ENCODE data around the gene TEKT1. TPM values are rescaled to one million over a fixed set of nuclear protein-coding genes. Genes with fewer than 3 reads are reported as not detected.

TEKT1 gene
- total RNA-seq, 1 experiment from 2014 or later: not detected

- intact Hi-C loops (cut with micrococcal nuclease; ENCODE audit: unreplicated experiment): no loop called here
- peaks cover 20% of the 10 kb centered on the region for H3K4me1 Mint-ChIP-seq (ENCODE audit: low read depth, unreplicated experiment)
- TF ChIP-seq CTCF (IDR thresholded peaks at IDR 0.05; ENCODE audit: unreplicated experiment): no peak
- H3K27me3 Mint-ChIP-seq (ENCODE audit: unreplicated experiment): no peaks in the 10 kb centered on the region
- BruUV-seq (replicated peaks): no TSS peak
- no peak overlapping the region for H3K4me3 Mint-ChIP-seq (ENCODE audit: low read depth, unreplicated experiment)
- no peaks in the 10 kb centered on the region for H3K9me3 Mint-ChIP-seq (ENCODE audit: low read depth, unreplicated experiment)
- no peak overlapping the region for H3K27ac Mint-ChIP-seq (ENCODE audit: unreplicated experiment)
- H3K36me3 Mint-ChIP-seq (ENCODE audit: insufficient read depth, unreplicated experiment): no peaks in the 10 kb centered on the region
- CTCF ChIA-PET: no interaction called here
- DNase-seq: no peak
Observed at GRCh38 chr17:6870841-6871240, 39.3 kb upstream of the TEKT1 start.

- intact Hi-C loops (cut with micrococcal nuclease; ENCODE audit: unreplicated experiment): no loop called here
- no peaks in the 10 kb centered on the region for H3K36me3 Mint-ChIP-seq (ENCODE audit: insufficient read depth, unreplicated experiment)
- DNase-seq: peak; percentile 15
- H3K27me3 Mint-ChIP-seq (ENCODE audit: unreplicated experiment): peaks cover 21% of the 10 kb centered on the region
- peaks cover 20% of the 10 kb centered on the region for H3K4me1 Mint-ChIP-seq (ENCODE audit: low read depth, unreplicated experiment)
- CTCF ChIA-PET: interaction anchor here (1.1 kb wide), 2 partner anchors 12 to 24 kb away, joined by 3 read pairs; no protein-coding TSS in a partner anchor
- TF ChIP-seq CTCF (IDR thresholded peaks at IDR 0.05; ENCODE audit: unreplicated experiment): no peak
- peak overlapping the region; percentile 73 for H3K27ac Mint-ChIP-seq (ENCODE audit: unreplicated experiment)
- H3K4me3 Mint-ChIP-seq (ENCODE audit: low read depth, unreplicated experiment): no peak overlapping the region
- no peaks in the 10 kb centered on the region for H3K9me3 Mint-ChIP-seq (ENCODE audit: low read depth, unreplicated experiment)
- BruUV-seq (replicated peaks): no TSS peak
Observed at GRCh38 chr17:6868582-6868981, 37.1 kb upstream of the TEKT1 start.

GRCh38 chr17:6867849-6868248 lies 36.3 kb upstream of the TEKT1 start:
- Mint-ChIP-seq H3K4me1 (ENCODE audit: low read depth, unreplicated experiment) (peaks cover 20% of the 10 kb centered on the region), H3K4me3 (ENCODE audit: low read depth, unreplicated experiment) (no peak overlapping the region), H3K36me3 (ENCODE audit: insufficient read depth, unreplicated experiment) (no peaks in the 10 kb centered on the region), H3K9me3 (ENCODE audit: low read depth, unreplicated experiment) (no peaks in the 10 kb centered on the region), H3K27ac (ENCODE audit: unreplicated experiment) (no peak overlapping the region), H3K27me3 (ENCODE audit: unreplicated experiment) (peaks cover 28% of the 10 kb centered on the region)
- no peak for TF ChIP-seq CTCF (IDR thresholded peaks at IDR 0.05; ENCODE audit: unreplicated experiment)
- no TSS peak for BruUV-seq (replicated peaks)
- CTCF ChIA-PET: interaction anchor here (1.1 kb wide), 1 partner anchor 12 kb away, joined by 3 read pairs; no protein-coding TSS in a partner anchor
- intact Hi-C loops (cut with micrococcal nuclease; ENCODE audit: unreplicated experiment): no loop called here
- DNase-seq: no peak

- Mint-ChIP-seq H3K9me3 (ENCODE audit: low read depth, unreplicated experiment) (no peaks in the 10 kb centered on the region), H3K4me1 (ENCODE audit: low read depth, unreplicated experiment) (no peaks in the 10 kb centered on the region), H3K36me3 (ENCODE audit: insufficient read depth, unreplicated experiment) (no peaks in the 10 kb centered on the region), H3K27ac (ENCODE audit: unreplicated experiment) (no peak overlapping the region), H3K27me3 (ENCODE audit: unreplicated experiment) (peaks cover 52% of the 10 kb centered on the region), H3K4me3 (ENCODE audit: low read depth, unreplicated experiment) (no peak overlapping the region)
- no peak for TF ChIP-seq CTCF (IDR thresholded peaks at IDR 0.05; ENCODE audit: unreplicated experiment)
- intact Hi-C loops (cut with micrococcal nuclease; ENCODE audit: unreplicated experiment): no loop called here
- CTCF ChIA-PET: no interaction called here
- no TSS peak for BruUV-seq (replicated peaks)
- no peak for DNase-seq
Observed at GRCh38 chr17:6862825-6863224, 31.3 kb upstream of the TEKT1 start.
